Loucy (cell line): ENCODE measurements around the gene TEAD1.
A peak's percentile ranks its signal among the peaks of the same experiment; 100 is the strongest.

Experiments
- H2AFZ ChIP-seq: fragments of 200-600 bp; sonication (generic); 2 replicates; pipeline ENCODE4 v1.6.0; 2016; ENCODE audit warnings: antibody characterized with exemption, mild to moderate bottlenecking, low read length, moderate library complexity
- H3F3A ChIP-seq: fragments of 200-600 bp; 2 replicates; pipeline ENCODE4 v1.6.0; 2016; ENCODE audit warnings: antibody characterized with exemption, low read depth, mild to moderate bottlenecking
- H3K27me3 ChIP-seq: fragments of 200-600 bp; sonication (generic); 2 replicates; pipeline ENCODE4 v1.6.1; 2014; ENCODE audit warnings: low read length, mild to moderate bottlenecking; ENCODE audit not compliant: insufficient read depth, poor library complexity, severe bottlenecking
- H3K36me3 ChIP-seq: fragments of 200-600 bp; sonication (generic); 2 replicates; pipeline ENCODE4 v1.6.1; 2016; ENCODE audit warnings: low read length; ENCODE audit not compliant: insufficient read depth
- H3K4me1 ChIP-seq: fragments of 200-600 bp; sonication (generic); 2 replicates; pipeline ENCODE4 v1.5.1; 2014; ENCODE audit warnings: low read length, mild to moderate bottlenecking; ENCODE audit not compliant: insufficient read depth, poor library complexity, severe bottlenecking
- H3K4me2 ChIP-seq: fragments of 200-600 bp; sonication (generic); 2 replicates; pipeline ENCODE4 v1.6.0; 2014; ENCODE audit warnings: antibody characterized with exemption, low read length, low read depth, mild to moderate bottlenecking; ENCODE audit not compliant: poor library complexity, severe bottlenecking
- H3K4me3 ChIP-seq: fragments of 200-600 bp; sonication (generic); 2 replicates; pipeline ENCODE4 v1.5.1; 2014; ENCODE audit warnings: low read length, mild to moderate bottlenecking, mixed read lengths; ENCODE audit not compliant: poor library complexity, severe bottlenecking
- H3K79me2 ChIP-seq: fragments of 200-600 bp; sonication (generic); 2 replicates; pipeline ENCODE4 v1.6.1; 2014; ENCODE audit warnings: low read length; ENCODE audit not compliant: insufficient read depth
- H3K9ac ChIP-seq: fragments of 200-600 bp; sonication (generic); 2 replicates; pipeline ENCODE4 v1.6.0; 2014; ENCODE audit warnings: mild to moderate bottlenecking, low read depth, low read length, moderate library complexity; ENCODE audit not compliant: poor library complexity, severe bottlenecking
- H3K9me2 ChIP-seq: fragments of 200-600 bp; sonication (generic); replicated peaks from 2 replicates; pipeline ENCODE4 v1.6.1; 2016; ENCODE audit warnings: low read depth, low read length, mixed read lengths
- H3K9me3 ChIP-seq: fragments of 200-600 bp; sonication (generic); 2 replicates; pipeline ENCODE4 v1.6.1; 2014; ENCODE audit warnings: mild to moderate bottlenecking, antibody characterized with exemption, low read length, low read depth; ENCODE audit not compliant: insufficient read depth
- H4K20me1 ChIP-seq: fragments of 200-600 bp; sonication (generic); 2 replicates; pipeline ENCODE4 v1.6.0; 2014; ENCODE audit warnings: antibody characterized with exemption, low read length, mild to moderate bottlenecking; ENCODE audit not compliant: insufficient read depth, poor library complexity, severe bottlenecking
- EZH2phosphoT487 ChIP-seq: fragments of 200-600 bp; IDR thresholded peaks from 2 replicates; pipeline ENCODE4 v1.6.1; 2018; ENCODE audit warnings: antibody characterized with exemption, mild to moderate bottlenecking, moderate library complexity, borderline replicate concordance
- TF ChIP-seq, protein P1 (sequence below): fragments of 200-600 bp; sonication (generic); conservative IDR thresholded peaks from 2 replicates; pipeline ENCODE4 v1.5.1; 2014; ENCODE audit warnings: mild to moderate bottlenecking, antibody characterized with exemption, low read length

TEAD1 gene

DNA sequence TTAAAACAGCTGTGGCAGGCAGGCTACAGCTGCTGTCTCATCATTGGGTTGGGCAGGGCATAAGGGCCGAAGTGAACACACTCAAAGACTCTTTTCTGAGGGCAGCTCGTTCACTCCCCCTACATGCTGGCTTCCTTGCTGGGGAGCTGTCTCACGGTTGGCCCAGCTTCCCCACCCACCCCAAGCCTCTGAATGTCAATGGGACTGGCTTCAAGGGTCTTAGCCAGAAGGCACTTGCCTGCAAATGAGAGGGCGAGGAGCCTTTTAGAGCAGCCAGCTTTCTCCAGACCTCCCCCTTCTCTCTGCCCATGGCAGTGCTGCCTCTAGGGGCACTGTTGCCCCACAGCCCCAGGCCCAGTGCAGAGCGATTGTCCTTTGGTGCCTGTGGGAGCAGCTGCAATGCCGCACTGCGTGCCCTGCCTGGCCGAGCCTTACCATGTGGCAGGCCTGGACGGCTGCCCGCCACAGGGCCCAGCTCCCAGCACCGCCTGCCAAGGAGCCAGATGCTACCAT, 240.2 kb downstream of the TEAD1 start:
- Histone ChIP-seq H3K9me2 (no peaks in the 10 kb centered on the region), H3K4me2 (no peak overlapping the region), H3K9me3 (no peaks in the 10 kb centered on the region), H2AFZ (no peak overlapping the region), H3K36me3 (no peaks in the 10 kb centered on the region), H3F3A (no peaks in the 10 kb centered on the region), H3K4me1 (no peaks in the 10 kb centered on the region), H3K27me3 (no peaks in the 10 kb centered on the region), H3K4me3 (no peak overlapping the region), H3K9ac (no peak overlapping the region), H3K79me2 (no peaks in the 10 kb centered on the region), H4K20me1 (no peaks in the 10 kb centered on the region)
- TF ChIP-seq, protein P1, sequence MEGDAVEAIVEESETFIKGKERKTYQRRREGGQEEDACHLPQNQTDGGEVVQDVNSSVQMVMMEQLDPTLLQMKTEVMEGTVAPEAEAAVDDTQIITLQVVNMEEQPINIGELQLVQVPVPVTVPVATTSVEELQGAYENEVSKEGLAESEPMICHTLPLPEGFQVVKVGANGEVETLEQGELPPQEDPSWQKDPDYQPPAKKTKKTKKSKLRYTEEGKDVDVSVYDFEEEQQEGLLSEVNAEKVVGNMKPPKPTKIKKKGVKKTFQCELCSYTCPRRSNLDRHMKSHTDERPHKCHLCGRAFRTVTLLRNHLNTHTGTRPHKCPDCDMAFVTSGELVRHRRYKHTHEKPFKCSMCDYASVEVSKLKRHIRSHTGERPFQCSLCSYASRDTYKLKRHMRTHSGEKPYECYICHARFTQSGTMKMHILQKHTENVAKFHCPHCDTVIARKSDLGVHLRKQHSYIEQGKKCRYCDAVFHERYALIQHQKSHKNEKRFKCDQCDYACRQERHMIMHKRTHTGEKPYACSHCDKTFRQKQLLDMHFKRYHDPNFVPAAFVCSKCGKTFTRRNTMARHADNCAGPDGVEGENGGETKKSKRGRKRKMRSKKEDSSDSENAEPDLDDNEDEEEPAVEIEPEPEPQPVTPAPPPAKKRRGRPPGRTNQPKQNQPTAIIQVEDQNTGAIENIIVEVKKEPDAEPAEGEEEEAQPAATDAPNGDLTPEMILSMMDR: peak; percentile 71
- no peak for TF ChIP-seq EZH2phosphoT487

DNA sequence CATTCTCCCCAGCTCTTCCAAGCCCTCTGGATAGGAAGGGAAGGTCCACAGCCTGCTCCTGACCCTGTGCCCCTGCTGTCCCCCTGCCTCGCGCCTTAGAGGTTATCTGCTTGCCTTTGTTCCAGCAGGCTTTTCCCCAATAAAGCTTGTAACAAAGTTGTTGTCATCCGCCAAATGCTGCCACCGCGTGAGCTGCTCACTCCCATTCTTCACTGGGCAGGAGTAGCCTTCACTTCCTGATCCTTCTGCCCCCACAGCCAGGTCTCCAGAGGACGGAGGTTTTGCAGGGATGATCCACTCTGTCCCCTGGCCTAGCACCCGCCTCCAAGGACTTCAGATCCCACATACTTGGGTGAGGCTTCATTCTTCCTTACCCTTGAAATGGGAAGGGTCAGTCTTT, 240.9 kb downstream of the TEAD1 start:
- H3K4me2 ChIP-seq: no peak overlapping the region
- H3K27me3 ChIP-seq: no peaks in the 10 kb centered on the region
- H2AFZ ChIP-seq: no peak overlapping the region
- H3K79me2 ChIP-seq: no peaks in the 10 kb centered on the region
- H3K9me2 ChIP-seq: no peaks in the 10 kb centered on the region
- no peak overlapping the region for H3K4me3 ChIP-seq
- TF ChIP-seq EZH2phosphoT487: no peak
- TF ChIP-seq, protein P1: no peak
- no peaks in the 10 kb centered on the region for H3K4me1 ChIP-seq
- no peak overlapping the region for H3K9ac ChIP-seq
- no peaks in the 10 kb centered on the region for H3F3A ChIP-seq
- H3K36me3 ChIP-seq: no peaks in the 10 kb centered on the region
- H3K9me3 ChIP-seq: no peaks in the 10 kb centered on the region
- no peaks in the 10 kb centered on the region for H4K20me1 ChIP-seq

DNA sequence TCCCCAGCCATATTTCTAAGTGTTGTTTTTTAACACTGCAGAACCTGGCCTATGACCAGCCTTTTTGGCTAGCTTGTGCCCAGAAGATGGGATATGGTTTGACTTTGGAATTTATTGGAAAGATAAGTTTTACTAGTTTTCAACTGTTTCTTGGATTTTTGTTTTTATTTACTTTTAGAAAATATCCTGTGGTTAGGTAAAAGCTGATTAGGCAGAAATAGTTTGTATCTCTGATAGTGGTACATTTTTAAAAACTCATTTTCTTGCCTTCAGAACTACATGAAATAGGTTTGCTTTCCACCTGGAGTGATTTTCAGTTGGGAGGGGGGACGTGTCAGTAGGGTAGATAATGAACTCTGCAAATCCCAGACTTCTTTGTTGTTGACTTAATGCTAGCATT, 243.6 kb downstream of the TEAD1 start:
- no peaks in the 10 kb centered on the region for H4K20me1 ChIP-seq

More for the DNA sequence above, 243.6 kb downstream of the TEAD1 start:
- no peaks in the 10 kb centered on the region for H3K9me3 ChIP-seq
- no peaks in the 10 kb centered on the region for H3K27me3 ChIP-seq
- no peak overlapping the region for H2AFZ ChIP-seq
- H3K36me3 ChIP-seq: no peaks in the 10 kb centered on the region
- H3K9me2 ChIP-seq: no peaks in the 10 kb centered on the region
- H3K9ac ChIP-seq: no peak overlapping the region
- H3K4me3 ChIP-seq: no peak overlapping the region
- H3K4me2 ChIP-seq: no peak overlapping the region
- no peaks in the 10 kb centered on the region for H3K4me1 ChIP-seq
- TF ChIP-seq, protein P1: no peak
- TF ChIP-seq EZH2phosphoT487: no peak
- H3F3A ChIP-seq: no peaks in the 10 kb centered on the region
- no peaks in the 10 kb centered on the region for H3K79me2 ChIP-seq
